Stimulated activated CD4-positive, alpha-beta T cell treated with anti-CD3 and anti-CD28 coated beads, TNF-alpha, amount 100 ng/mL, for 4 hours (primary cell): ENCODE measurements around the gene CXCL8.

Source experiments
- DNase-seq, 3 experiments: peaks; one replicate each; pipeline ENCODE4 v3.0.0-alpha.2; 2020; ENCODE audit warnings: low read depth in 3 of 3

The CXCL8 gene

DNA sequence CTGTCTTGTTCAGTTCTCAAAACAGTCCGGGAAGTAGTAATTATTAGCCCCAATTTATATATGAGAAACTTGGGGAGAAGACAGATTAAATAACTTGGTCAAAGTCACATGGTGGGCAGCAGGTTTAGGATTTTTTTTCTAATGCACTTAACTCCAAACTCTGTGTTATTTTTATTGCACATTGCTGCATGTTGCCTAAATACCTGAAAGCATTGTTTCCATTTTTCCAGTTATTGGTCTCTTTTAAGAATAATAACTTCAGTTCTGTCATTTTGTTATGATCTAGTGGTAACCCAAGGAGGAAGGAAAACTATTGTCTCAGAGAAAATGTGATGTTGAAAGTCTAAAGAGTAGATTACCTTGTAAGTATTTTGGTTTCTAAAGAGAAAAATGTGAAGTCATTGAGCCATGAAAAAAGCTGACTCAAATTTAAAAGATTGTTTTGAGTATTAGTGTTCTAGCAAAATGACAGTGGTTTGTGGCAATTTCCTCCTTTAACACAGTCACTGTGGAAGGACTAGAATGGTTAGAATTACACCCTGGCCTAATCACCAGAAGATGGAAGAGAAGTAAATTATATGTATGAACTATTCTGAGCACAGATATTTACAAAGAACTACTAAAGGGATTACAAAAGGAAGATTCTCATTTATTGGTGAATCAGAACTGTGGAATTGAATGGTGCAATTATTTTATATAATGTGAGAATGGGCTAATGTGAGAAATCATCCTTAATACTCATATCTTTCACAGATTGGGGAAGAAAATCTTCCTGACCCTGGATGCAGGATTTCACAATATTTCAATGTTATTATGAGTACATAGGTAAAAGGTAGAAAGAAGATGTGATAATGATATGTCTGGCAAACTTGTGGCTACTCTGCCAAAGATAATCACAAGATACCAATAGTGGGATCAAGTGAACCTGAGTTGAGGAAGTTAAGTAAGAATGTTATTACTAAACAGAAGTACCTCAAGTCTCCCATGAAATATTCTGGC, 21.7 kb upstream of the CXCL8 start:
- no peak for DNase-seq

- DNase-seq: no peak
These were observed 18.9 kb upstream of the CXCL8 start for GRCh38 chr4:73721435-73721834.

DNA sequence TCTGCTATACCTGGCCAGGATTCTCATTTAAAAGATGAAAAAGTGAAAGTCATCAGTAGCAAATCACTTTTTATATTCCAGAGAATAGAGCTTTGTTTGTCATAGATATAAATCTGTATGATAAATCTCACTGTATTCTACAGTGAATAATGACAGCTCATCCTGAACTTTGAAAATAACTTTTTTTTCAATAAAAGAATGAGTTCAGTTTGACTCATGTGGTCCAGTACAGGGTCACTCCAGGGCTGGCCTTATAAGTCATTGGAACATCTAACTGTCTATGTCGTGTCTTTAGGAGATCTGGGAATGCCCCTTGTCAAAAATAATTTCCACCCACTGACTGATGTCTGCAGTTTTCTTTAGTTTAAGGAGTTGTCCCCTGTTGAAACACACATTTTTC, 18.5 kb upstream of the CXCL8 start:
- no peak for DNase-seq

GRCh38 chr4:73723023-73723422, 17.3 kb upstream of the CXCL8 start:
- no peak for DNase-seq

DNA sequence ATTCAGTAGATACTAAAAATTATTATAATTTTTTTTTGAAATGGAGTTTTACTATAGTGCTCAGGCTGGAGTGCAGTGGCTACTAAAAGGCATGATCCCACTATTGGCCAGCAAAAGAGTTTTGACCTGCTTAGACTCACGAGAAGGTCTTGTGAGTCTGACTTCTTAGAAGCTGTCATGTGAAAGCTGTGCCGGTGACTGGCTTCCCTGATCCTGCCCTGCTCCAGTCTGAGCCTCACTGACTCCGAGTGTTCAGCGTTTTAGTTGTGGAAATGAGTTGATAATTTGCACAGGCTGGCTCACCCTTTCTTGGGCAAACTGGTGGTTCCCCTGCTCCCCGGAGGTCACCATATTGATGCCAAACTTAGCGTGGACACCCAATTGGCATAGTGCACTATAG, 16.4 kb upstream of the CXCL8 start:
- no peak for DNase-seq

GRCh38 chr4:73725510-73725909, 14.9 kb upstream of the CXCL8 start:
- DNase-seq: no peak

DNA sequence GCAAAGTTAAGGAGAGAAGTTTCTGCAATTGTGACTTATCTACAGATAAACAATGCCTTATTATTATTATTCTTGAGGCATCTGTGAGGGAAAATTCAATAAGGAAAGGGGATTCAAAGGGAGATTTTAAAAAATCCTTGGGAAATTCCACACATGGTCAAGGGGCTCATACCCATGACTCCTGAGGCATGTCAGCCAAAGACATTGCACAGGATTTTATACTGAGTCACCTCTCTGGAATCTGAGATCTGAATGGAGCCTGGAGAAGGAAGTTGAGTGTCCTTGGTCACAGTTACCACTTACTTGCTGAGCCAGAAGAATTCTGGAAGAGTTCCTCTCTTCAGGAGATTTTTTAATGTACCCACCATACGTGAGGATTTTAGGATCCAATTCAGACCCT, 14.4 kb upstream of the CXCL8 start:
- no peak for DNase-seq

DNA sequence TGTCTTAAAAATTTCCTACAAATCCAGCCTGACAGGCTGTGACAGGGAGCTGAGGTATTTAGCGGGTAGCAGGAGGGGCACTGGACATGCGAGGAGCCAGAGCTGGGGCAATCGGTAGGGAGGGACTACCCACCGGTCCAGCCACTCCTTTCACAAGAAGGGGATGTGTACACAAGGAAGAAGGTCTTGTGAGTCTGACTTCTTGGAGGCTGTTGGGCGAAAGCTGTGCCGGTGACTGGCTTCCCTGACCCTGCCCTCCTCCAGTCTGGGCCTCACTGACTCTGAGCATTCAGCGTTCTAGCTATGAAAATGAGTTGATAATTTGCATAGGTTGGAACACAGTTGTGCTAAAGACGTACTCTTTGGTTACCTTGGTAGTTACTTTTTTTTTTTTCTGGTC, 12.7 kb upstream of the CXCL8 start:
- no peak for DNase-seq

DNA sequence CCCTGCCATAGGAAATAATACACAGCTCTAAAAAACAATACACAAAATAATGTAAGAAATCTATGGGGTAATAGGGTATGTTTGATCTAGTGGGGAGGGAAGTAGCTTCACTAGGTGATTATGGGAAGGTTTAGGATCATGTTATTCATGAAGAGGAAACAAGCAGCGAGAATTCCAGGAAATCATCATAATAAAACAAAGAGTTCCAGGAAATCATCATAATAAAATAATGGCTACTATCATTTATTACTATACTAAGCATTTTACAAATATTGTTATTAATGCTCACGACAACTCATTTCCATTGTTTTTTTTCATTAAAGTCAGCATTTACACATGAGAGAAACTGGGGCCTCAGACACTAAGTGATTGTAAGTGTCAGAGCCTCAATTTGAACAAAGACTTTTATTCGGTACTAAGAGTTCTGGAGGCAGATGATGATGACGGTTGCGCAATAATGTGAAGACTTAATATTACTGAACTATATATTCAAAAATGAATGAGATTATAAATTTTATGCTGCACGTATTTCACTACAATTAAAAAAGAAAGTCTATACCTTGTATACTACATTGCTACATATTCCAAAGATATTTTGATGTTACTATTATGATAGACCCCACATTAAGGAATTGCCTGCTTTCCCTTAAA, 12.2 kb upstream of the CXCL8 start:
- no peak for DNase-seq

GRCh38 chr4:73729534-73730165, 10.7 kb upstream of the CXCL8 start:
- DNase-seq: no peak

DNA sequence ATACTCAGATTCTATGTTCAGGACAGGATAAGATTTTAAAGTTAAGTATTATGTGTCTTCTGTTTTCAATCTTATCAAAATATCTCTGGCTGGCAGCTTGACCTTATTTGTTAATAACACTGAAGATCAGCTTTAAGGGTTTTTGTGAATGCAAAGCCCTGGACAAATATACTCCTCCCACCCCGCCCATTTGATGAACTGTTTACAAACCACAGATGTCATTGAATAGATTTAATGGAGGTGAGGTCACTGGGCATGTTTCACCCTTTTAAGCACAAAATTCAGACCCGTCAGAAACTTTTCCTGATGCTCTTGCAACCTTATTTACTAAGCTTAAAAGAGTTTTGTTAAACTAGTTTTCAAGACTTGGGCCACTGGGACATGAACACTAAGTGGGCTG, 10.1 kb upstream of the CXCL8 start:
- DNase-seq: no peak

- no peak for DNase-seq
These were observed 9.5 kb upstream of the CXCL8 start for GRCh38 chr4:73730867-73731266.

GRCh38 chr4:73731968-73732610, 8.3 kb upstream of the CXCL8 start:
- no peak for DNase-seq

DNA sequence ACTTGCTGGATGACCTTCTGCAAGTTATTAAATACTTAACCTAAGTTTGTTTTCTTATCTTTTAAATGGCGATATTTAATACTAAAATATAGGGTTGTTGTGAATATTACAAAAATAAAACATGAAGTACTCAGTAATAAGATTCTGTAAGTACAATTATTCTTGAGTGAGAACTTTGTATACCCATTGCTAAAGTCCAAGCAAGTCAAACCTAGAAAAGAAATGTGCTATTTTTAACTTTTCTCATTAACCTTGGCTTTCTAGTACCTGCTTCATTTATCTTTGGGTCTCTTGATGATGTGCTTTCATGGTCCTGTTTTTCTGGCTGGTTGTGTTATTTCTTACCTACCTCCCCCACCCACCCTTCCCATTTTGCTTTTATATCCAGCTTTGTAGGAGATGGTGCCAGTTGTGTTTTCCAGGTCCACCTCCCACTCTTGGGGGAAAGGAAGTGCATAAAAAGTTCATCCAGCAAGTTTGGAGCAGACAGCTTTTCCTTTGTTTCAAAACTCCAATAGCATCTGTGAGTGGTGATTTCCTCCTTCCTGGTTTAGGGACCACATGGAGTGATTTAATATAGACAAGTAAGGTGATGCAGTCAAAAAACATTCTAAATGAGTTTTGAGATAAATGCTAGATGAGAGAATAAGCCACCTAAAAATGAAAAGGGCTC, 7.5 kb upstream of the CXCL8 start:
- no peak for DNase-seq

GRCh38 chr4:73734530-73735001, 5.8 kb upstream of the CXCL8 start:
- no peak for DNase-seq

- DNase-seq: no peak
These were observed 5.1 kb upstream of the CXCL8 start for GRCh38 chr4:73735231-73735630.

DNA sequence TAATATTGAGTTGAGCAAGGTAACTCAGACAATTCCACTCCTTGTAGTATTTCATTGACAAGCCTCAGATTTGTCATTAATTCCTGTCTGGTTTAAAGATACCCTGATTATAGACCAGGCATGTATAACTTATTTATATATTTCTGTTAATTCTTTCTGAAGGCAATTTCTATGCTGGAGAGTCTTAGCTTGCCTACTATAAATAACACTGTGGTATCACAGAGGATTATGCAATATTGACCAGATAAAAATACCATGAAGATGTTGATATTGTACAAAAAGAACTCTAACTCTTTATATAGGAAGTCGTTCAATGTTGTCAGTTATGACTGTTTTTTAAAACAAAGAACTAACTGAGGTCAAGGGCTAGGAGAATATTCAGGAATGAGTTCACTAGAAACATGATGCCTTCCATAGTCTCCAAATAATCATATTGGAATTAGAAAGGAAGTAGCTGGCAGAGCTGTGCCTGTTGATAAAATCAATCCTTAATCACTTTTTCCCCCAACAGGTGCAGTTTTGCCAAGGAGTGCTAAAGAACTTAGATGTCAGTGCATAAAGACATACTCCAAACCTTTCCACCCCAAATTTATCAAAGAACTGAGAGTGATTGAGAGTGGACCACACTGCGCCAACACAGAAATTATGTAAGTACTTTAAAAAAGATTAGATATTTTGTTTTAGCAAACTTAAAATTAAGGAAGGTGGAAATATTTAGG, 821 bp downstream of the CXCL8 start:
- no peak for DNase-seq

DNA sequence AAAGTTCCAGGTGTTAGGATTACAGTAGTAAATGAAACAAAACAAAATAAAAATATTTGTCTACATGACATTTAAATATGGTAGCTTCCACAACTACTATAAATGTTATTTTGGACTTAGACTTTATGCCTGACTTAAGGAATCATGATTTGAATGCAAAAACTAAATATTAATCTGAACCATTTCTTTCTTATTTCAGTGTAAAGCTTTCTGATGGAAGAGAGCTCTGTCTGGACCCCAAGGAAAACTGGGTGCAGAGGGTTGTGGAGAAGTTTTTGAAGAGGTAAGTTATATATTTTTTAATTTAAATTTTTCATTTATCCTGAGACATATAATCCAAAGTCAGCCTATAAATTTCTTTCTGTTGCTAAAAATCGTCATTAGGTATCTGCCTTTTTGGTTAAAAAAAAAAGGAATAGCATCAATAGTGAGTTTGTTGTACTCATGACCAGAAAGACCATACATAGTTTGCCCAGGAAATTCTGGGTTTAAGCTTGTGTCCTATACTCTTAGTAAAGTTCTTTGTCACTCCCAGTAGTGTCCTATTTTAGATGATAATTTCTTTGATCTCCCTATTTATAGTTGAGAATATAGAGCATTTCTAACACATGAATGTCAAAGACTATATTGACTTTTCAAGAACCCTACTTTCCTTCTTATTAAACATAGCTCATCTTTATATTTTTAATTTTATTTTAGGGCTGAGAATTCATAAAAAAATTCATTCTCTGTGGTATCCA, 1.6 kb downstream of the CXCL8 start:
- no peak for DNase-seq

- no peak for DNase-seq
These were observed 2.3 kb downstream of the CXCL8 start for GRCh38 chr4:73742490-73743160.

- no peak for DNase-seq
These were observed 2.9 kb downstream of the CXCL8 start for GRCh38 chr4:73743281-73743680.
